Adrenal gland (tissue), 5 donors: ENCODE results near the gene CDK15.

Experiments used
- CTCF ChIP-seq, 6 experiments: fragments of 450-650 bp in 4 of 6; fragments of 200-600 bp in 2 of 6; sonication (generic) in 1 of 6; IDR thresholded peaks; 1 replicate in 5 of 6; 2 replicates in 1 of 6; pipeline versions ENCODE4 v1.5.1 to v1.8.0; 2016 to 2021; ENCODE audit warnings: antibody characterized with exemption in 6 of 6, mild to moderate bottlenecking in 2 of 6, moderate library complexity in 1 of 6
- POLR2A ChIP-seq, 2 donors: fragments of 450-650 bp; IDR thresholded peaks; one replicate each; pipeline ENCODE4 v1.6.1; 2017; ENCODE audit warnings: antibody characterized with exemption in 2 of 2, mild to moderate bottlenecking in 2 of 2, moderate library complexity in 1 of 2
- donor health status: DM: no; HTN: no; CAD: no.

- TF ChIP-seq CTCF (IDR thresholded peaks at IDR 0.05) (no peak), POLR2A (IDR thresholded peaks at IDR 0.05) (no peak)
Observed at GRCh38 chr2:201758234-201758633, 48.1 kb upstream of the CDK15 start.
